ENCODE measurements around the gene RNF2.

DNA sequence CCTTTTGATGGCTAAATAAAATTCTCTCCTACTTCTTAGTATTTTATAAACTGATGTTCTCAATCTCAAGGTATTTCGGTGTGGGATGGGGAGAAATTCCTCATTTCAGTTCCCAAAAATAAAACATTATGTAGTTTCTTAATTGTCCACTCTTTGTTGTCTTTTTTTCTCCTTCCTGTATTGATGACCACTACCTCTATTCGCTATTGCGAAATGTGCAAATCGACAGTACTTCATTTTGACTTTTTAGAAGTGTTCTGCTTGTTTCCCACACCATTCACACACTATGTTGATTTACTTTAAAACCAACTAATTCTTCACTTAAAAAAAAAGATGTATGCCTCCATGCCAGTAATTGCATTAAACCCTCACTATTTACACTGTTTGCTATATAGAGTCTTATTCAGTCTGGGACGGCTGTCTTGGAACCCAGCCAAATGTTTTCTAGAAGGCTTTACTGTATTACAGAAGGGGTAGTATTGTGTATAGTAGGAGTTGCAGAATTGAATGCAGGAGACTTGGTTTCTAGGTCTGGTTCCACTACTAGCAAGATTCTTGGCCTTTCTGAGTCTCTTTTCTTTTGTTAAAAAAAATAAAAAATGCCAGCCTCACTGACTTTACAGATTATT is 5.6 kb downstream of the RNF2 start:
- no peak for TF ChIP-seq POLR2AphosphoS5 (IDR thresholded peaks at IDR 0.05)
- TF ChIP-seq, protein P1, sequence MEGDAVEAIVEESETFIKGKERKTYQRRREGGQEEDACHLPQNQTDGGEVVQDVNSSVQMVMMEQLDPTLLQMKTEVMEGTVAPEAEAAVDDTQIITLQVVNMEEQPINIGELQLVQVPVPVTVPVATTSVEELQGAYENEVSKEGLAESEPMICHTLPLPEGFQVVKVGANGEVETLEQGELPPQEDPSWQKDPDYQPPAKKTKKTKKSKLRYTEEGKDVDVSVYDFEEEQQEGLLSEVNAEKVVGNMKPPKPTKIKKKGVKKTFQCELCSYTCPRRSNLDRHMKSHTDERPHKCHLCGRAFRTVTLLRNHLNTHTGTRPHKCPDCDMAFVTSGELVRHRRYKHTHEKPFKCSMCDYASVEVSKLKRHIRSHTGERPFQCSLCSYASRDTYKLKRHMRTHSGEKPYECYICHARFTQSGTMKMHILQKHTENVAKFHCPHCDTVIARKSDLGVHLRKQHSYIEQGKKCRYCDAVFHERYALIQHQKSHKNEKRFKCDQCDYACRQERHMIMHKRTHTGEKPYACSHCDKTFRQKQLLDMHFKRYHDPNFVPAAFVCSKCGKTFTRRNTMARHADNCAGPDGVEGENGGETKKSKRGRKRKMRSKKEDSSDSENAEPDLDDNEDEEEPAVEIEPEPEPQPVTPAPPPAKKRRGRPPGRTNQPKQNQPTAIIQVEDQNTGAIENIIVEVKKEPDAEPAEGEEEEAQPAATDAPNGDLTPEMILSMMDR (IDR thresholded peaks at IDR 0.05) = no peak

All from esophagus muscularis mucosa (tissue), 3 donors.